Activated naive CD8-positive, alpha-beta T cell (primary cell): ENCODE results near the gene PET100.

Experiments used
- H3K27ac Mint-ChIP-seq: one replicate; pipeline ENCODE4 v1.8.0; 2021; ENCODE audit warnings: mixed read lengths
- H3K27me3 Mint-ChIP-seq: one replicate; pipeline ENCODE4 v1.8.0; 2021; ENCODE audit warnings: mixed read lengths
- H3K36me3 Mint-ChIP-seq: one replicate; pipeline ENCODE4 v1.8.0; 2021; ENCODE audit warnings: mixed read lengths
- H3K4me1 Mint-ChIP-seq: one replicate; pipeline ENCODE4 v1.8.0; 2021; ENCODE audit warnings: low read depth, mixed read lengths
- H3K4me3 Mint-ChIP-seq: one replicate; pipeline ENCODE4 v1.8.0; 2021; ENCODE audit warnings: mild to moderate bottlenecking, mixed read lengths
- H3K9me3 Mint-ChIP-seq: one replicate; pipeline ENCODE4 v1.8.0; 2021; ENCODE audit warnings: low read depth, mixed read lengths

Gene PET100

DNA sequence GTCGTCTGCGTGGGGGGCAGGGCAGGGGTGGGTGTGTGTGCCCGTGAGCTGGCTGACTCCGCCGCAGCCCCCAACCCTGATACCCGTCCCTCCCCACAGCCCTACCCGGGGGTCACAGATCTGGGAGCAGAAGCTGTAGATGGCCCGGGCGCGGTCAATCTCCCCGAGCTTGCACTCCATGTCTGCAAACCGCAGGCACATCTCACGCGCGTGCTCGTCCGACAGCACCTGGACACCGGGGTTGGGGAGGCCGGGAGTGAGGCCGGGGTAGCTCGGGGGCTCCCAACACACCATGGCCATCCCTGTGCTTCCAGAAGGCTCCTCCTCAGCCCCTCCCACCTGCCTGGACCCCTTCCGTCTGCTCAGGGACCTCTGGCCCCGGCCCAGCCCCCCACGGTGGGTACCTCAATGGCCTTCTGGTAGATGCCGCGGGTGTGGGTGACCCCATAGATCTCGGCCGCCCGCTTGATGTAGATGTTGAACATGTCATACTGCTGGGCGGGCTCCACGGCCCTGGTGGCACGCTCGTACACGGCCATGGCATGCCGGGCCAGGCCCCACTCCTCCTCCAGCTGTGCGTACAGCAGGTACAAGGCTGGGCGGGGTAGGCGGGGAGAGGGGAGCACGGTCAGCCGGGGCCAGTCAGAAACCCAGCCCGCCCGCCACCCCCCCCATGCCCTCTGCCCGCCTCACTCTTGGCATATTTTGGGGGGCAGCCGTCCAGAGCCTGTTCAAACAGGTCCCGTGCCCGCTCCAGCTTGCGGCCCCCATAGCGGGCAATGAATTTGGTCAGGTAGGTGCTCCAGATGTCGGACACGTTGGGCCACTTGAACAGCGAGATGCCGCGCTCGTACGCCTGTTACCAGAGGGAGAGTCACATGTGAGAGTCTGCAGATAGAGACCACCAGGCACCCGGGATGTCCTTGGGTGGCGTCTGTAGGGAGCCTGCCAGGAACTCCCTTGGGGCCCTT, 8.9 kb upstream of the PET100 start:
- Mint-ChIP-seq H3K27me3 (no peaks in the 10 kb centered on the region), H3K4me1 (no peaks in the 10 kb centered on the region), H3K4me3 (no peak overlapping the region), H3K9me3 (no peaks in the 10 kb centered on the region), H3K36me3 (peaks cover 3% of the 10 kb centered on the region), H3K27ac (no peak overlapping the region)

DNA sequence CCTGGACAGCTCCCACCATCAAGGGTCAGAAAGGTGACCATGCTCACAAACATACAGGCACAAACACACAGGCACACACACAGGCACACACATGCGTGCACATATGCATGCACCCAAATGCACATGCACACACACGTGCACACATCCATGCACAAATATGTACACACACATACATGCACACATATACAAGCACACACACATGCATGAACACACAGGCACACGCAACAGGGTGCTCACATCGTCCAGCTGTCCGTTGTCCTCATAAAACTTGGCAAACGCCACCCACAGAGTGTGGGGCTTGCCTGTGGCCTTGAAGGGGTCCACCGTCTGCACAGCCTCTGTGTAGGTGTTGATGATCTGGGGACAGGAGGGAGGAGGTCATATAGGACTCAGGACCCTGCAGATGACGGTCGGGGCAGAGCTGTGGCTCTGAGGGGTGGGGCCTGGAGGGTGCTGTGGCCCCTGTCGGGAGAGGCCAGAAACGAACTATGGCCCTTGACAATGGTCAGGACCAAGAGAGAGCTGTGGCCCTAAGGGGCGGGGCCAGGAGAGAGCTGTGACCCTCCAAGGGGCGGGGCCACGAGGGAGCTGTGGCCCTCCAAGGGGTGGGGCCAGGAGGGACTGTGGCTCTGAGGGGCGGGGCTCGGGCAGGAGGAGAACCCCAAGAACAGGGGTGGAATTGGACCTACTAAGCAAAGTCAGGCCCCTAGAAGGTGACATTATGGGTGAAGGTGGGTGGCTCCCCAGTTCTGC, 6.5 kb upstream of the PET100 start:
- H3K9me3 Mint-ChIP-seq: no peaks in the 10 kb centered on the region
- H3K4me1 Mint-ChIP-seq: peaks cover 8% of the 10 kb centered on the region
- no peaks in the 10 kb centered on the region for H3K27me3 Mint-ChIP-seq
- peaks cover 5% of the 10 kb centered on the region for H3K36me3 Mint-ChIP-seq
- H3K4me3 Mint-ChIP-seq: no peak overlapping the region
- H3K27ac Mint-ChIP-seq: no peak overlapping the region

DNA sequence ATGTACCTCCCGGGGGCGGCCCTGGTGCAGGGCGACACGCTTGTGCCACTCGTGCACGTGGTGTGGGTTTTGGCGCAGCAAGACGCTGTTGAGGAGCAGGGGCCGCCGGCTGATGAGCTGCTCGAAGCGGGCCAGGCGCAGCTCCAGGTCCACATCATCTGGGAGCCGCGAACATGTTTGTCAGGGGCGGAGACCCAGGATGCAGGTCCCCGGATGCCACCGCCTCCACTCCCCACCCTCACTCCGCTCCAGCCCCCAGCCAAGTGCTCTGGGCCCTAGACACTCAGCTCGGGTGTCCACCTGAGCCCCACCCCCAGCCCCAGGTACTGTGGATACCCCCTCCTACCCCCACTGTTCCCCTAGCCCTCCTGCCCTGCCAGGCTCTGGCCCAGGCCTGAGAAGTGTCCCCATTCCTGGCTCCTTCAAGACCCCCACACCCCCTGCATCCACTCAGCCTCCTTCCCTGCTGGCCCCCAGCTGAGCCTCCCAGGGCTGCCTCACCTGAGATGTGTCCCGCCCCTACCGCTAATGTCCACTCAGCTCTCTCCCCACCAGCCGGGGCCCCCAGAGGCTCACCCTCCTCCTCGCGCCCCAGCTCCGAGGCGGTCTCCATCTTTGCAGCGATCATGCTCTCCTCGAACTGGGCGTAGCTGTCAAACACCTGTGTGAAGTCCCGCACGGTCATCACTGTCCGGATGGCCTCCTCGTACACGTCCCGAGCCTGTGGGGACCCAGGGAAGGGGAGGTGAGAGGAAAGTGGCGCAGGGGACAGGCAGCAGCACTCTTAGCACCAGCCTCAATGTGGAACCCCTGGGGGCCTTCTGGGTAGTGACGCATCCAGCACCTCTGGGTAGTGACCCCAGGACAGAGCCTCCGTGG, 5.6 kb upstream of the PET100 start:
- Mint-ChIP-seq H3K4me3 (no peak overlapping the region), H3K27me3 (no peaks in the 10 kb centered on the region), H3K27ac (no peak overlapping the region), H3K36me3 (peaks cover 2% of the 10 kb centered on the region), H3K4me1 (peaks cover 17% of the 10 kb centered on the region), H3K9me3 (no peaks in the 10 kb centered on the region)

DNA sequence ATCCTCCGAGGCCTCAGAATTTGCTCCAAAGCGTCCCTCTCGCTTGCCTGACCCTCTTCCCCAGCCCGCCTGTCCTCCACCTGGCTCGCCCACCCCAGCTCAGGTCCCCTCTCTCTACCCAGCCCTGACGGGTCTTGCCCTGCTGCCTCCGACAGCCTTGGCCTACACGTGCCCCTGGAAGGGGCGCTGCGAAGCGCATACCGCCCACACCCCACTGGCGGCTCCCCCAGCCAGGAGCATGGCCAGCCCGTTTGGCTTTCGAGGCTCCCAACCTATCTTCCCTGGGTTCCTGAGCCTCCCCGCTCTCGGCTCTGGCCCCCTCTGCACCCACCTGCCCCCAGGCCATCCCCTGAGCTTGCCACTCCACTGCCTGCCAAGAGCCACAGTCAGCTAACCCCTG, 4.8 kb upstream of the PET100 start:
- Mint-ChIP-seq H3K4me3 (no peak overlapping the region), H3K27ac (no peak overlapping the region), H3K9me3 (no peaks in the 10 kb centered on the region), H3K4me1 (peaks cover 25% of the 10 kb centered on the region), H3K36me3 (peaks cover 2% of the 10 kb centered on the region), H3K27me3 (no peaks in the 10 kb centered on the region)

DNA sequence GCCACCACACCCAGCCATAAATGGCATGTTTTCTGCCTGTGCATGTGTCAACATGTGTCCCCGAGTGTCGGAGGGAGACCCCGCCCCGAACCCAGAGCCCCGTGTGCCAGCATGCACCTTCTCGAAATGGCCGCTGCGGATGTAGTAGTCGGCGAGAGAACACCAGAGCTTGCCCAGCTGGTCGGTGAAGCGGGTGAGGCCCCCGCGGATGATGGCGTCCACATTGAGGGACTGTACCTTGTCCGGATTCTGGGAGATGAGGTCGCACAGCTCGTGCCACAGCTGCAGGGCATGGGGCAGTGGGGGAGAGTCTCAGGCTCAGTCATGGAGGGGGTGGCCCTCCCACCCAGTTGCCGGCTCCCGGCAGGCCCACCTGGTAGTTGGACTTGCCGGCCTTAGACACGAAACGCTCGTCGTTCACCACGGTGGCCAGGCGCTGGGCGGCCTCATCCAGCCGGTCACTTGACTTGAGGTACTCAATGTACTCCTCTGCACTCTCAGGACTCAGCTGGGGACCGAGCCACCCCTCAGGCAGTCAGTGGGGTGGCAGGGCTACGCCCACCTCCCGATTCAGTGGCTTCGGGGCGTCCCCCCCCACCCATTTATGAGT, 3.7 kb upstream of the PET100 start:
- no peak overlapping the region for H3K4me3 Mint-ChIP-seq

DNA sequence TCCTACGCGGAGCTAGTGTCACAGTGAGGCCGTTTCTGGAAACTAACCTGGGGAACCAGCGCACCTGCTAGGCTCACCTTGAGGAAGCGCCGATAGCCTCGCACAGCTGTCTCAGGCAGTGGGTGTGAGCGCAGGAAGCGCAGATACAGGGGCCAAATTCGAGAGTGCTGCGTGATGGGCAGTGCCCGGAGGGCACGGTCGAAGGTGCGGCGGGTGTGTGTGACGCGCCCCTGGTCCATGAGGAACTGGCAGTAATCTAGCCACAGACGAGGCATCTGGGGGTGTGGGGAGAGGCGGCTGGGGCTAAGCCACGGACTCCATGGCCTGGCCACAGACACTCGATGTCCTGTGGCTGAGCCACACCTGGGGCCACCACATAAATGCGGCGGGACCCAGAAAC, 2.4 kb upstream of the PET100 start:
- no peaks in the 10 kb centered on the region for H3K9me3 Mint-ChIP-seq
- peaks cover 2% of the 10 kb centered on the region for H3K36me3 Mint-ChIP-seq
- peak overlapping the region; percentile 57 for H3K4me3 Mint-ChIP-seq
- H3K4me1 Mint-ChIP-seq: peaks cover 38% of the 10 kb centered on the region
- no peak overlapping the region for H3K27ac Mint-ChIP-seq
- no peaks in the 10 kb centered on the region for H3K27me3 Mint-ChIP-seq

More for the DNA sequence above, 3.7 kb upstream of the PET100 start:
- H3K36me3 Mint-ChIP-seq: peaks cover 2% of the 10 kb centered on the region
- H3K4me1 Mint-ChIP-seq: peaks cover 32% of the 10 kb centered on the region
- no peak overlapping the region for H3K27ac Mint-ChIP-seq
- H3K27me3 Mint-ChIP-seq: no peaks in the 10 kb centered on the region
- H3K9me3 Mint-ChIP-seq: no peaks in the 10 kb centered on the region

DNA sequence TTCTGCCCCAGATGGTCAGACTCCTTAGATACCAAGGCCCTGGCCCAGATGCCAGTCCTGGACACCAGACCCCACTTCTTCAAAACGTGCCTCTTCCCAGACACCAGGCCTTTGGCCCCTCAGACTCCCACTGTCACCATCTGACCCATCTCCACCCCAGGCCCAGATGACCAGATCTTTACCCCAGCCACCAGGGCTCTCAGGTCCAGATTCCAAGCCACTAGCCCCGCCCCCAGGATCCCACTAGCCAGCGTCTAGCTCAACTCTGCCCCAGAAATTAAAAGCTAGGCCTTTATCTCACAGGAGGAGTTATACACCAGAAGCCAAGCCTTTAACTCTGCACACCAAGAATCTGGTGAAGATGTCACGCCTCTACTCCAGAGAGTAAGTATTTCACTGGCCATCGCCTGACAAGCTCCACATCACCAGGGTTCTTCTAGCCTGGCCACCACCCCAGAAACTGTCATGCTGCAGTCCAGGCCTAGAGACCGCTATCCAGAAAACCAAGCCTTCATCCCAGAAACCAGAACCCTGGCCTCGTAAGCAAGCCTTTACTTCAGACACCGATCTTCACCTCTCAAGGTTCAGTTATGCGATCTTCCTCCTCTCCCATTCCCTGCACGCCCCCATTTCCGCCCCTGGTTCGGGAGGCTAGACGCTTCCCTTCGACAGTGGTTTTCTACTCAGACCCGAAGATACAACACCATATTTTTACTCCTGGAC, 843 bp upstream of the PET100 start:
- Mint-ChIP-seq H3K27me3 (no peaks in the 10 kb centered on the region), H3K4me1 (peaks cover 38% of the 10 kb centered on the region), H3K36me3 (peaks cover 2% of the 10 kb centered on the region), H3K9me3 (no peaks in the 10 kb centered on the region), H3K4me3 (peak overlapping the region; percentile 99), H3K27ac (peak overlapping the region; percentile 99)

DNA sequence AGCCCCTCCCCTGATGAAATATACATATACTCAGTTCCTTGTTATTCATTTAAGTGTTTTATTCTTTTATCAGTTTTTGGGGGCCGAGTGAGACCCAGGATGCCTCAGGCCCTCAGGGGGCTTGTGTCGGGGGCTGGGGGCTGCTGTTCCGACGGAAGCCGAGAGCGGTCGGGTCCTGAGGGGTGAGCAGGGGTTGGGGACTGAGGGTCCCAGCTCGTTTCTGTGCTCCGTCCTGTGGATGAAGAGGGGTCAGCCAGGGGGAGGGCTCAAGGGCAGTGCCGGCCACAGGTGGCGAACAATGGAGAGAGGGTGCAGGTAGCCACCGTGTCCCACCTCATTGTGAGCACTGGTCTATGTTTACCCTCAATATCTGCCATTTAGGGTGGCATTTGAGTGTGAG, 2.0 kb downstream of the PET100 start:
- H3K4me3 Mint-ChIP-seq: peak overlapping the region; percentile 63

DNA sequence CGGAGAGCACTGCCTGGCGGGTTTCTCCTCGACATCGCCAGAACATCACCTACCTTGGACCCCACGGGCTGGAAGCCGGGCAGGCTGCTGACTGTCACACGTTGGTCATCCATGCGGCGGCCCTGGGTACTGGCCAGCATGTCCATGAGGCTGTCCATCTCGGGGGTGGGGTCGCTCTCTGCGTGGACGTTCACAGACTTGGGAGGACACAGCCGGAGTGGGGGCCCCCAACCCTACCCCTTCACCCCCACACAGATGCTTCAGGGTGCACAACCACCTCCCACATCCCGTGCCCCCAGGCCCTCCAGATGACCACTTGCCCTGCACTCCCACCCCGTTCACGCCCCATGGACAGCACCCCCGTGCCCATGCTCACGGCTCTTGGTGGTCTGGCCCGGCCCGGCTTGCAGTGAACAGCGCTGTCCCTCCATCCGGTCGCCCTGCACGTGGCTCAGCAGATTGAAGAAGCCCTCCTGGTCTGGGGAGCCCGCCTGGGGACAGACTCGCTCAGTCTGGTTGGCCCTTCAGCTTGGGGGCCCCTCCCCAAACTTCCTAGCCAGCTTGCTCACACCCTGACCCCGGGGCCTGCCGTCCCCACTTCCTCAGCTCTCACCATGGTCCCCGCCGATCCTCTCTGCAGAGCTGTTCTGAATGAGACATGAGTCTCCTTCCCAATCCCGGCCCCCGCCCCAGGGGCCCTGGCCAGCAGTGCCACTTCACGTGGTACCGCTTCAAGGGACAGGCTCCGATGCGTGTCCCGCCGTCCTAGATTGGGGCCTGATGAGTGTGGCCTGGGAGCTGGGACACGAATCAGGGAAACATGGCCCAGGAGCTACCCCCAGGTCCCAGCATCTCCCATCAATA, 3.0 kb downstream of the PET100 start:
- no peak overlapping the region for H3K4me3 Mint-ChIP-seq
- H3K4me1 Mint-ChIP-seq: peaks cover 45% of the 10 kb centered on the region
- H3K36me3 Mint-ChIP-seq: no peaks in the 10 kb centered on the region
- no peaks in the 10 kb centered on the region for H3K27me3 Mint-ChIP-seq
- no peaks in the 10 kb centered on the region for H3K9me3 Mint-ChIP-seq
- no peak overlapping the region for H3K27ac Mint-ChIP-seq

More for the DNA sequence above, 2.0 kb downstream of the PET100 start:
- no peaks in the 10 kb centered on the region for H3K9me3 Mint-ChIP-seq
- H3K36me3 Mint-ChIP-seq: peaks cover 2% of the 10 kb centered on the region
- H3K27me3 Mint-ChIP-seq: no peaks in the 10 kb centered on the region
- no peak overlapping the region for H3K27ac Mint-ChIP-seq
- H3K4me1 Mint-ChIP-seq: peaks cover 47% of the 10 kb centered on the region

DNA sequence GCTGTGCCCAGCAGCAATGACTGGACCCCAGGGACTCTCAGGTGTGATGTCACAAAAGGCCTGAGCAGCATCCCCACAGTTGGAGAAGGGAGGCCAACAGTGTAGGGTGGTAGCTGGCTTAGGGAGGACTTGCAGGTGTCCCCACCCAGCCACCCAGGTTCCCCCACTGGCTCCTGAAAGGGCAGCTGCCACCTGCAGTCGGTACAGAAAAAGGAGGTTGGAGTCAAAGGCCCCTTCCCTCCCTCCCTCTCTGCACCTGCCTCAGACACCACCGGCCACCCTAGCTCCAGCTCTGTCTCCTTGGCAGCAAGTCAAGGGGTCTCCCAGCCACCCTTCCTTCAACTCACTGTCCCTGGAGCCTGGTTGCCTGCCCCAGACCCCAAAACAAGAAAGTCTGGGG, 4.1 kb downstream of the PET100 start, which contains the start of gene PCP2:
Gene PCP2 (minus strand): TSS at position 22 of the 400 bp plus-strand sequence. CDS start 262 bp downstream, outside the sequence.
- no peak within 1 kb of the TSS for H3K4me3 Mint-ChIP-seq

DNA sequence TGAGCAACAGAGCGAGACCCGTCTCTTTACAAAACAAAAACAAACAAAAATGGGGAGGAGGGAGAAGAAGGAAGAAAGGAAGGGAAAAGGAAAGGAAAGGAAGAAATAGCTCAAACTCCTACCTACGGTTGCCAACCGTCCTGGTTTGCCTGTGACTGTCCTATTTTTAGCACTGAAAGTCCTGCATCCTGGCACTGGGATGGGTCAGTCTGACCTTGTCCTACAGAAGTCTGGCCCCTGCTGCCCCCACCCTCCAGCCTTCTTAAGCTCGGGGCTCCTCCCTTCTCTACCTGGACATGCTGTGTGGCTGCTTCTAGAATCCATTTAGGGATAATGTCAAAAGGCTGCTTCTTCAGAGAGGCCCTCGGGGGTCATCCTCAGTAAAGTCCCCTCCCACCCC, 6.1 kb downstream of the PET100 start:
- H3K4me3 Mint-ChIP-seq: peak overlapping the region; percentile 83

More for the DNA sequence above, 4.1 kb downstream of the PET100 start, which contains the start of gene PCP2:
- Mint-ChIP-seq H3K27ac (no peak within 1 kb of the TSS), H3K27me3 (no peaks in the 10 kb centered on the region), H3K4me1 (peaks cover 39% of the 10 kb centered on the region), H3K36me3 (no peaks in the 10 kb centered on the region), H3K9me3 (no peaks in the 10 kb centered on the region)

DNA sequence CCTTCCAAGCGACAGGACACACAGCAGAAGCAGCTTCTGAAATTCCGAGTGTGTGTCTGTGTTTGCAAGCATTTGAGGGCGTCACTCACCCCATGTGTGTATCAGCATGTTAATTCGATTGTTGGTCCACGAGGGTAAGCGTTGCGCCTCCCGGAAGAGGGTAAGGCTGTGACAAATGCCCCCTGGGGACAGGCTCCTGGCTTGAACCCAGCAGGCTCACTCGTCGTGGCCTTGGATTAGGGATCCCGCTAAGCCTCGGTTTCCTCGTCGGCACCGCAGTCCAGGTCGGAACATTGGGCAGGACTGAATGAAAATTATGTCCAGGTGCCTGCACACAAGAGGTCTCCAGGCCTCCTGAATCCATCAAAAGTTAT, 6.7 kb downstream of the PET100 start:
- Mint-ChIP-seq H3K9me3 (no peaks in the 10 kb centered on the region), H3K27ac (peak overlapping the region; percentile 77), H3K4me1 (peaks cover 35% of the 10 kb centered on the region), H3K36me3 (peaks cover 5% of the 10 kb centered on the region), H3K27me3 (no peaks in the 10 kb centered on the region), H3K4me3 (peak overlapping the region; percentile 83)

More for the DNA sequence above, 6.1 kb downstream of the PET100 start:
- Mint-ChIP-seq H3K27ac (peak overlapping the region; percentile 61), H3K36me3 (peaks cover 5% of the 10 kb centered on the region), H3K27me3 (no peaks in the 10 kb centered on the region), H3K4me1 (peaks cover 37% of the 10 kb centered on the region), H3K9me3 (no peaks in the 10 kb centered on the region)
